Putamen (tissue), 1 donor: ENCODE data around the gene KRTAP12-2.
"Not testable (repeated sequence)": the region's sequence is repeated elsewhere in the genome, so short reads cannot be mapped to it uniquely, and the experiment has no call there.

ENCODE experiments used
- DNase-seq: peaks from one replicate; pipeline ENCODE4 v3.0.0-alpha.2; 2016; ENCODE audit warnings: low spot score

Gene KRTAP12-2

GRCh38 chr21:44702111-44702972 is 35.6 kb upstream of the KRTAP12-2 start:
- no peak for DNase-seq

DNA sequence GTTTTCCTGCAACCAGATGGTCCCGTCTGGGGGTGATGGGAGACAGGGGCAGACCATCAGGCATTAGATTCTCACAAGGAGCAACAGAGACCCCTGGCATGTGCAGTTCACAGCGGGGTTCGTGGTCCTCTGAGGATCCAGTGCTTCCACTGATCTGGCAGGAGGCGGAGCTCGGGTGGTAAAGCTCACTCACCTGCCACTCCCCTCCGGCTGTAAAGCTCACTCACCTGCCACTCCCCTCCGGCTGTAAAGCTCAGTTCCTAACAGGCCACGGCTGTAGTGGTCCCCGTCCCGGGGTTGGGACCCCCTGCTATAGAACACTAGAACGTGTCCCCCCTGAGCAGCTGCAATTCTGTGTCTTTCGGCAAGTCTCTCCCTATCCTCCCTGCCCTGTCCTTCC is 34.8 kb upstream of the KRTAP12-2 start:
- no peak for DNase-seq

DNA sequence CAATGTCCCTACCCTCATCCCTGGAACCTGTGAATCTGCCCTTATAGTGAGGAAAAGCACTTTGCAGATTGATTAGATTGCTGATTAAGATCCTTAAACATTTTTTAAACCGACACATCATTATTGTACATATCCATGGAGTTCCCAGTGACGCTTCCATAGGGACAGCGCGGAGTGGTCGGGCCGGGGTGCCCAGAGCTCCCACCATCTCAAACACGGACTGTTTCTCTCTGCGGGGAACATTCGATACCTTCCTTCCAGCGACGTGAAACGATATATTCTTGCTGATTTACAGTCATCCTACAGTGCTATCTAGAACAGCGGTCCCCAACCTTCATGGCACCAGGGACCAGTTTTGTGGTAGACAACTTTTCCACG is 34.3 kb upstream of the KRTAP12-2 start:
- no peak for DNase-seq

GRCh38 chr21:44700101-44701022 is 33.6 kb upstream of the KRTAP12-2 start:
- DNase-seq = no peak

DNA sequence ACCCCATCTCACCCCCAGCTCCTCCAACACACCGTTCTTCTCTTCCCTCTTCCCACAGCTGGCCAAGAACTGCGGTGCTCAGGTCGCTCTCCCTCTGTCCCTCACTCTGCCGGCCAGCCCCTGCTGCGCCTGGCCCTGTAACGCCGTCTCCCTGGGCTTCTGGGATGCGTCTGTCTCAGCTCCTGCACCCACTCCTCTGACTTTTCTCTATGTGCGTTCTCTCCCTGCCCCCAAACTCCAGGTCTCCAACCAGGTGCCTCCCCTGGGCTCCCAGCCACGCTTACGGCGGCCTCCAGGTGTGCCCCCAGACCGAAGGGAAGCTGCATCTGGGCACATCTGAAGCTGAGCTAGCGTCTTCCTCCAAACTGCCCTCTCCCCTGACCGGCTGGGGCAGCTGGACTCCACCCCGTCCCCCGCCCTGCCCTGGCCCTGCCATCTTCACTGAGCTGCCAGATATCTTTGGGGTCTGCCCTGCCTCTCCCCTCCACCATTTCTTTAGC is 32.8 kb upstream of the KRTAP12-2 start:
- DNase-seq = no peak

- no peak for DNase-seq
These were observed 31.3 kb upstream of the KRTAP12-2 start for GRCh38 chr21:44697811-44698734.

DNA sequence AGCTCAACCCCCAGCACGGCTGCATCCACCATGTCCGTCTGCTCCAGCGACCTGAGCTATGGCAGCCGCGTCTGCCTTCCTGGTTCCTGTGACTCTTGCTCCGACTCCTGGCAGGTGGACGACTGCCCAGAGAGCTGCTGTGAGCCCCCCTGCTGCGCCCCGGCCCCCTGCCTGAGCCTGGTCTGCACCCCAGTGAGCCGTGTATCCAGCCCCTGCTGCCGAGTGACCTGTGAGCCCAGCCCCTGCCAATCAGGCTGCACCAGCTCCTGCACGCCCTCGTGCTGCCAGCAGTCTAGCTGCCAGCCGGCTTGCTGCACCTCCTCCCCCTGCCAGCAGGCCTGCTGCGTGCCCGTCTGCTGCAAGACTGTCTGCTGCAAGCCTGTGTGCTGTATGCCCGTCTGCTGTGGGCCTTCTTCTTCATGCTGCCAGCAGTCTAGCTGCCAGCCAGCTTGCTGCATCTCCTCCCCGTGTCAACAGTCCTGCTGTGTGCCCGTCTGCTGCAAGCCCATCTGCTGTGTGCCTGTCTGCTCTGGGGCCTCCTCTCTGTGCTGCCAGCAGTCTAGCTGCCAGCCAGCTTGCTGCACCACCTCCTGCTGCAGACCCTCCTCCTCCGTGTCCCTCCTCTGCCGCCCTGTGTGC is 30.6 kb upstream of the KRTAP12-2 start, which contains the start of gene KRTAP10-12:
KRTAP10-12 (plus strand) TSS at position 1 of the 639 bp plus-strand sequence; CDS start at position 31, 30 bp downstream.
- not testable (repeated sequence) for DNase-seq

- no peak for DNase-seq
These were observed 29.8 kb upstream of the KRTAP12-2 start for GRCh38 chr21:44696572-44696971.

GRCh38 chr21:44695641-44696040 is 28.9 kb upstream of the KRTAP12-2 start:
- no peak for DNase-seq

GRCh38 chr21:44695184-44695583 is 28.5 kb upstream of the KRTAP12-2 start:
- DNase-seq = no peak

DNA sequence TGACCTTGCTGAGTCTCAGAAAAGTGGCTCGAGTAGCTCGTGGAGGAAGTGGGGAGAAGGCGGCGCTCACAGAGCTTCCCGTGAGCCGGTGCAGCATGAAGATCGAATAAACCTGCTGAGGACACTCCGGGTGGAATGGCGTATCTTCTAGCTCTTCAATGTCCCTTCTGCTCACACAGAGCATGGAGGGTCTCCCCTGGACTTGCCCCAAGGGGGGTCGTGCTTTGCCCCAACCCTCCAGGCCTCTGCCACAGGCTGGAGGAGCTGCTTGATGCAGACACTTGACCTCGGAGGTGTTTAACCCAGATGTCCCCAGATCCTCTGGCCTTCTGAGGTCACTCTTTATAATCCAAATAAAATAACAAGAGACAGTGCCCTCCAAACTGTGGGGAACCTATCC is 28.0 kb upstream of the KRTAP12-2 start:
- DNase-seq = no peak

DNA sequence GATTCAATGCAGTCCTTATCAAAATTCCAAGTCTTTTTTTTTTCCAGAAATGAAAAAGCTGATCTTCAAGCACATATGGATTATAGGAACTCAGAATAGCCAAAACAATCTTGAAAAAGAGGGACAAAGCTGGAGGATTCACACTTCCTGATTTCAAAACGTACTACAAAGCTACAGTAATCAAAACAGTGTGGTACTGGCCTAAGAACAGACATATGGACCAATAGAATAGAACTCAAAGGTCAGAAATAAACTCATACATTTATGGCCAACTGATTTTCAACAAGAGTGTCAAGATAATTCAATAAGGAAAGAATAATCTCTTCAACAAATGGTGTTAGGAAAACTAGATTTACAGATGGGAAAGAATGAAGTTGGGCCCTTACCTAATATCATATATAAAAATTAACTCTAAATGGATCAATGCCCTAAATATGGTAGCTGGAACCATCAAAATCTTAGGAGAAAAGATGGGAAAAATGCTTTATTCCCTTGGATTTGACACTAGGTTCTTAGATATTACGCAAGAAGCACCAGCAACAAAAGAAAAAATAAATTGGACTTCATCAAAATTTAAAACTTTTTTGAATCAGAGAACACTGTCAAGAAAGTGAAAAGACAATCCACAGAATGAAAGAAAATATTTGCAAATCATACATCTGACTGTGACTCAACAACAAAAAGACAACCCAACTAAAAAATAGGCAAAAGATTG is 26.2 kb upstream of the KRTAP12-2 start:
- DNase-seq = no peak

DNA sequence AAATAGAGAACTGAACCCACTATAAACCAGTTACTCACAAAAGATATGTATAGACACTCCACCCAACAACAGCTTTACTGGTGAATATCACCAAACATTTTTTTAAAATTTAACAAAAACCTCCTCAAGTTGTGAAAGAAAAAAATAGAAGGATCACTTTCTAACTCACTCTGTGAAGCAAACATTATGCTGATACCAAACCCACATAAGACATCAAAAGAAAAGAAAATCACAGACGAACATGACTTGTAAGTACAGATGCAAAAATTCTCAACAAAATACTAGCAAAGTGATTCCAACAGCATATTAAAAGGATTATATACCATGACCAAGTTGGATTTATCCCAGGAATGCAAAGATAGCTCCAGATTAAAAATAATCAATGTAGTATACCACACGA is 25.0 kb upstream of the KRTAP12-2 start:
- no peak for DNase-seq

- DNase-seq = not testable (repeated sequence)
These were observed 23.0 kb upstream of the KRTAP12-2 start for GRCh38 chr21:44689740-44690139.

- DNase-seq = no peak
These were observed 20.9 kb upstream of the KRTAP12-2 start for GRCh38 chr21:44687671-44688070.

- no peak for DNase-seq
These were observed 20.3 kb upstream of the KRTAP12-2 start for GRCh38 chr21:44686843-44687561.

- DNase-seq = no peak
These were observed 19.5 kb upstream of the KRTAP12-2 start for GRCh38 chr21:44686000-44686781.

- DNase-seq = not testable (repeated sequence)
These were observed 18.3 kb upstream of the KRTAP12-2 start for GRCh38 chr21:44685050-44685449.

DNA sequence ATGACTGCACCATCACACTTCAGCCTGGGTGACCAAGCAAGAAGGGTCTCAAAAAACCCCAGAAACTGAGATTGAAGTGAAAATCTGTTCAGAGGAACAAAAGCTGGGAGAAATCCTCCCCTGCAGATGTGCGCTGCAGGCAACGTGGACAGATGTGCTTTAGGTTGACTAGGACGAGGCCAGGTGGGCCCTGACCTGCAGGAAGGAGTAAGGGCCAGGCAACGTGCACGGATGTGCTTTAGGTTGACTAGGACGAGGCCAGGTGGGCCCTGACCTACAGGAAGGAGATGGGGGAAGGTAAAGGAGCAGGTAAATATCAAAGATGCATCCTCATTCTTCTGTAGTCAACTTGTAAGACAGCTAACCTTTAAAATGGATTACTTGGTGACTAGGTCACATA is 17.8 kb upstream of the KRTAP12-2 start:
- no peak for DNase-seq
